ENCODE results near the gene WWP2.
"Not testable (repeated sequence)": the region's sequence is repeated elsewhere in the genome, so short reads cannot be mapped to it uniquely, and the experiment has no call there.

Gene WWP2

GRCh38 chr16:69761983-69762813 is at the start of gene WWP2:
TSS of gene WWP2 (plus strand) at chr16:69762332. CDS start at chr16:69787011, 24,679 bp downstream.
- peak; percentile 78 for DNase-seq (ENCODE audit: low spot score)

- DNase-seq (ENCODE audit: low spot score): no peak
These were observed 49.1 kb upstream of the WWP2 start for GRCh38 chr16:69712914-69713581.

GRCh38 chr16:69717066-69717465 is 45.1 kb upstream of the WWP2 start:
- no peak for DNase-seq (ENCODE audit: low spot score)

- DNase-seq (ENCODE audit: low spot score): no peak
These were observed 43.9 kb upstream of the WWP2 start for GRCh38 chr16:69718111-69718764.

GRCh38 chr16:69720822-69721430 is 41.2 kb upstream of the WWP2 start:
- no peak for DNase-seq (ENCODE audit: low spot score)

GRCh38 chr16:69721441-69721957 is 40.6 kb upstream of the WWP2 start:
- no peak for DNase-seq (ENCODE audit: low spot score)

GRCh38 chr16:69724414-69724873 is 37.7 kb upstream of the WWP2 start:
- no peak for DNase-seq (ENCODE audit: low spot score)

GRCh38 chr16:69724981-69725479 is 37.1 kb upstream of the WWP2 start:
- no peak for DNase-seq (ENCODE audit: low spot score)

- no peak for DNase-seq (ENCODE audit: low spot score)
These were observed 36.4 kb upstream of the WWP2 start for GRCh38 chr16:69725480-69726312.

- DNase-seq (ENCODE audit: low spot score): peak; percentile 89
These were observed 35.6 kb upstream of the WWP2 start, which contains the start of gene NQO1 for GRCh38 chr16:69726313-69727060. TSS of gene NQO1 (minus strand) at chr16:69726560. CDS start at chr16:69726439, 121 bp downstream.

- no peak for DNase-seq (ENCODE audit: low spot score)
These were observed 34.2 kb upstream of the WWP2 start for GRCh38 chr16:69727916-69728270.

GRCh38 chr16:69729030-69729429 is 33.1 kb upstream of the WWP2 start:
- not testable (repeated sequence) for DNase-seq (ENCODE audit: low spot score)

GRCh38 chr16:69731280-69731679 is 30.9 kb upstream of the WWP2 start:
- not testable (repeated sequence) for DNase-seq (ENCODE audit: low spot score)

- no peak for DNase-seq (ENCODE audit: low spot score)
These were observed 30.0 kb upstream of the WWP2 start for GRCh38 chr16:69732101-69732500.

- no peak for DNase-seq (ENCODE audit: low spot score)
These were observed 20.6 kb upstream of the WWP2 start for GRCh38 chr16:69741519-69741918.

- DNase-seq (ENCODE audit: low spot score): no peak
These were observed 19.9 kb upstream of the WWP2 start for GRCh38 chr16:69741951-69742904.

GRCh38 chr16:69744363-69745231 is 17.5 kb upstream of the WWP2 start:
- no peak for DNase-seq (ENCODE audit: low spot score)

GRCh38 chr16:69745232-69745612 is 16.9 kb upstream of the WWP2 start:
- DNase-seq (ENCODE audit: low spot score): no peak
